H1 (cell line): ENCODE measurements around the gene RAPGEF5. TPM values are rescaled to one million over a fixed set of nuclear protein-coding genes. Genes with fewer than 3 reads are reported as not detected.

Experiments used
- CTCF ChIA-PET: fragments of 300-600 bp; sonication (Branson Sonifier 250); formaldehyde crosslinking; loops from one replicate; lab custom pipeline; 2021; ENCODE audit not compliant: partially characterized antibody; lab: Charles Lee
- POLR2A ChIA-PET: fragments of 300-600 bp; sonication (Branson Sonifier 250); formaldehyde crosslinking; loops from one replicate; lab custom pipeline; 2021; ENCODE audit warnings: inconsistent platforms; ENCODE audit not compliant: partially characterized antibody; lab: Charles Lee
- DNase-seq, 2 experiments: peaks; one replicate each; pipeline versions ENCODE4 v3.0.0 to v3.0.0-alpha.2; 2010 to 2022; ENCODE audit warnings: low spot score in 2 of 2, low read depth in 1 of 2, mixed read lengths in 1 of 2
- FAIRE-seq: peaks from 2 replicates; lab custom pipeline; 2011; peaks lifted over from hg19 to GRCh38; lab: Jason Lieb, UNC
- H2AFZ ChIP-seq: 2 replicates; pipeline ENCODE4 v1.8.1; 2012; ENCODE audit warnings: low read length, inconsistent platforms
- H2AK5ac ChIP-seq: 2 replicates; pipeline ENCODE4 v1.6.1; 2013; ENCODE audit warnings: low read depth, low read length
- H2BK120ac ChIP-seq: replicated peaks from 2 replicates; pipeline ENCODE3; 2013; ENCODE audit warnings: low read depth, low read length, inconsistent platforms
- H2BK12ac ChIP-seq: 2 replicates; pipeline ENCODE4 v1.6.1; 2013; ENCODE audit warnings: low read depth, low read length
- H2BK15ac ChIP-seq: 2 replicates; pipeline ENCODE4 v1.6.1; 2013; ENCODE audit warnings: low read length
- H2BK20ac ChIP-seq: 2 replicates; pipeline ENCODE4 v1.6.1; 2013; ENCODE audit warnings: low read length
- H2BK5ac ChIP-seq: 2 replicates; pipeline ENCODE4 v1.6.1; 2013; ENCODE audit warnings: low read depth, low read length
- H3K14ac ChIP-seq: 2 replicates; pipeline ENCODE4 v1.6.1; 2013; ENCODE audit warnings: inconsistent platforms; ENCODE audit not compliant: insufficient read length
- H3K18ac ChIP-seq: 2 replicates; pipeline ENCODE4 v1.6.1; 2013; ENCODE audit warnings: low read length; ENCODE audit errors: extremely low read depth
- H3K23ac ChIP-seq: 2 replicates; pipeline ENCODE4 v1.6.1; 2013; ENCODE audit warnings: inconsistent platforms; ENCODE audit not compliant: insufficient read length
- H3K23me2 ChIP-seq: 2 replicates; pipeline ENCODE4 v1.6.1; 2013; ENCODE audit warnings: low read depth, low read length
- H3K27ac ChIP-seq: 2 replicates; pipeline ENCODE4 v1.6.1; 2011; ENCODE audit warnings: low read depth, low read length, inconsistent platforms
- H3K27me3 ChIP-seq, 4 experiments: replicated peaks in 1 of 4; 1 replicate in 1 of 4; 2 replicates in 3 of 4; pipeline versions ENCODE4 v1.6.1 to v1.8.1; 2011 to 2013; ENCODE audit warnings: low read length in 3 of 4, mild to moderate bottlenecking in 3 of 4, inconsistent platforms in 2 of 4, mixed read lengths in 2 of 4, moderate library complexity in 1 of 4; ENCODE audit not compliant: control insufficient read depth in 3 of 4, insufficient read depth in 3 of 4; ENCODE audit errors: extremely low read depth in 1 of 4
- H3K36me3 ChIP-seq, 4 experiments: 2 replicates each; pipeline versions ENCODE4 v1.6.1 to v1.8.1; 2011 to 2013; ENCODE audit warnings: mild to moderate bottlenecking in 4 of 4, low read length in 3 of 4, moderate library complexity in 2 of 4, control low read depth in 1 of 4, inconsistent platforms in 1 of 4; ENCODE audit not compliant: insufficient read depth in 4 of 4, control insufficient read depth in 2 of 4
- H3K4ac ChIP-seq: replicated peaks from 2 replicates; pipeline ENCODE3; 2013; ENCODE audit warnings: low read length, low read depth, mixed read lengths, inconsistent platforms; ENCODE audit not compliant: insufficient read length
- H3K4me1 ChIP-seq, 4 experiments: replicated peaks in 1 of 4; 1 replicate in 1 of 4; 2 replicates in 3 of 4; pipeline versions ENCODE4 v1.6.1 to v1.8.1; 2011 to 2013; ENCODE audit warnings: low read length in 3 of 4, inconsistent platforms in 2 of 4, mixed read lengths in 1 of 4; ENCODE audit not compliant: insufficient read depth in 4 of 4, control insufficient read depth in 3 of 4
- H3K4me2 ChIP-seq, 2 experiments: 2 replicates each; pipeline versions ENCODE4 v1.6.1 to v1.8.1; 2011 to 2013; ENCODE audit warnings: low read depth in 2 of 2, low read length in 2 of 2, control low read depth in 1 of 2, inconsistent platforms in 1 of 2, mild to moderate bottlenecking in 1 of 2; ENCODE audit not compliant: insufficient read depth in 1 of 2
- H3K4me3 ChIP-seq, 4 experiments: fragments of 200-600, 300-600 bp in 1 of 4; sonication (generic), shearing (Covaris generic), sonication (Bioruptor Twin) in 1 of 4; 2 replicates each; pipeline versions ENCODE4 v1.5.1 to v1.8.1; 2011 to 2016; ENCODE audit warnings: low read length in 4 of 4, low read depth in 3 of 4, control low read depth in 2 of 4, inconsistent platforms in 2 of 4, mild to moderate bottlenecking in 2 of 4, mixed read lengths in 1 of 4, moderate library complexity in 1 of 4; ENCODE audit not compliant: insufficient read depth in 2 of 4; ENCODE audit errors: extremely low read depth in 1 of 4
- H3K56ac ChIP-seq: replicated peaks from 2 replicates; pipeline ENCODE3; 2013; ENCODE audit warnings: low read depth, mild to moderate bottlenecking, mixed read lengths, low read length, inconsistent platforms; ENCODE audit not compliant: insufficient read length
- H3K79me1 ChIP-seq: 2 replicates; pipeline ENCODE4 v1.6.1; 2013; ENCODE audit warnings: low read depth, low read length, control low read depth
- H3K79me2 ChIP-seq, 2 experiments: 2 replicates each; pipeline versions ENCODE4 v1.6.1 to v1.8.1; 2012 to 2013; ENCODE audit warnings: low read length in 2 of 2, mild to moderate bottlenecking in 2 of 2, inconsistent platforms in 1 of 2; ENCODE audit not compliant: insufficient read depth in 2 of 2, control insufficient read depth in 1 of 2
- H3K9ac ChIP-seq, 4 experiments: replicated peaks in 1 of 4; 1 replicate in 1 of 4; 2 replicates in 3 of 4; pipeline versions ENCODE4 v1.6.1 to v1.8.1; 2011 to 2013; ENCODE audit warnings: low read depth in 3 of 4, low read length in 3 of 4, control low read depth in 2 of 4, mild to moderate bottlenecking in 2 of 4, moderate library complexity in 2 of 4, inconsistent platforms in 1 of 4; ENCODE audit errors: extremely low read depth in 1 of 4
- H3K9me3 ChIP-seq, 2 experiments: 2 replicates each; pipeline versions ENCODE4 v1.6.1 to v1.8.1; 2012 to 2013; ENCODE audit warnings: mild to moderate bottlenecking in 2 of 2, moderate library complexity in 2 of 2, control low read depth in 1 of 2, inconsistent platforms in 1 of 2, low read depth in 1 of 2, low read length in 1 of 2, mixed read lengths in 1 of 2; ENCODE audit not compliant: insufficient read depth in 2 of 2
- H4K20me1 ChIP-seq, 2 experiments: replicated peaks in 1 of 2; 2 replicates each; pipeline versions ENCODE3 to v1.8.1; 2011 to 2013; ENCODE audit warnings: inconsistent platforms in 2 of 2, low read length in 2 of 2, mild to moderate bottlenecking in 1 of 2; ENCODE audit not compliant: insufficient read depth in 2 of 2, control insufficient read depth in 1 of 2
- H4K5ac ChIP-seq: 2 replicates; pipeline ENCODE4 v1.6.1; 2013; ENCODE audit warnings: low read length, low read depth, mixed read lengths, inconsistent platforms; ENCODE audit not compliant: insufficient read length
- H4K8ac ChIP-seq: 2 replicates; pipeline ENCODE4 v1.8.0; 2013; ENCODE audit warnings: mild to moderate bottlenecking, moderate library complexity, low read length, inconsistent platforms; ENCODE audit not compliant: insufficient read depth; ENCODE audit errors: extremely low read depth
- H4K91ac ChIP-seq: replicated peaks from 2 replicates; pipeline ENCODE3; 2013; ENCODE audit warnings: low read length, mixed read lengths, inconsistent platforms; ENCODE audit not compliant: insufficient read length
- CHD2 ChIP-seq: IDR thresholded peaks from 2 replicates; pipeline ENCODE4 v1.6.1; 2012; ENCODE audit warnings: low read length, improper control_type of control experiment
- EP300 ChIP-seq, 2 experiments: IDR thresholded peaks; 1 replicate in 1 of 2; 2 replicates in 1 of 2; pipeline ENCODE4 v1.6.1; 2011 to 2012; ENCODE audit warnings: low read depth in 2 of 2, low read length in 2 of 2, mild to moderate bottlenecking in 2 of 2, borderline replicate concordance in 1 of 2, inconsistent platforms in 1 of 2, moderate library complexity in 1 of 2
- HDAC2 ChIP-seq, 2 experiments: fragments of 300-600 bp in 1 of 2; sonication (generic) in 1 of 2; IDR thresholded peaks; 2 replicates each; pipeline ENCODE4 v1.6.1; 2011 to 2012; ENCODE audit warnings: low read depth in 2 of 2, low read length in 2 of 2, mild to moderate bottlenecking in 2 of 2, moderate library complexity in 2 of 2, borderline replicate concordance in 1 of 2, inconsistent platforms in 1 of 2
- NRF1 ChIP-seq: IDR thresholded peaks from 2 replicates; pipeline ENCODE4 v1.6.1; 2011; ENCODE audit warnings: mild to moderate bottlenecking, low read depth, low read length, improper control_type of control experiment
- RAD21 ChIP-seq, 2 experiments: IDR thresholded peaks in 1 of 2; conservative IDR thresholded peaks in 1 of 2; 2 replicates each; pipeline ENCODE4 v1.6.1; 2011; ENCODE audit warnings: low read depth in 2 of 2, low read length in 2 of 2, improper control_type of control experiment in 1 of 2, inconsistent platforms in 1 of 2, mild to moderate bottlenecking in 1 of 2, moderate library complexity in 1 of 2
- SP1 ChIP-seq: IDR thresholded peaks from 2 replicates; pipeline ENCODE4 v1.6.1; 2011; ENCODE audit warnings: low read depth, low read length
- SRF ChIP-seq: IDR thresholded peaks from 2 replicates; pipeline ENCODE4 v1.6.1; 2011; ENCODE audit warnings: mild to moderate bottlenecking, low read depth, low read length, moderate library complexity
- SUZ12 ChIP-seq: fragments of 200-600 bp; sonication (generic); IDR thresholded peaks from 2 replicates; pipeline ENCODE4 v1.6.1; 2012; ENCODE audit warnings: mild to moderate bottlenecking, inconsistent platforms, low read length, moderate library complexity, mixed read lengths
- TCF12 ChIP-seq: IDR thresholded peaks from 2 replicates; pipeline ENCODE4 v1.6.1; 2011; ENCODE audit warnings: low read depth, mild to moderate bottlenecking, low read length
- ZNF274 ChIP-seq: IDR thresholded peaks from 2 replicates; pipeline ENCODE4 v1.7.0; 2012; ENCODE audit warnings: low read length, borderline replicate concordance; ENCODE audit errors: extremely low read depth
- WGBS, 2 experiments: shearing (Covaris generic) in 1 of 2; methylation state at CpG; one replicate each; pipeline versions ENCODE4 v1.1.6 to v1.1.7; 2013 to 2015; ENCODE audit warnings: low lambda C conversion rate in 2 of 2, mixed read lengths in 2 of 2, inconsistent platforms in 1 of 2, low coverage in 1 of 2, missing lambda C conversion rate in 1 of 2; ENCODE audit not compliant: insufficient replicate concordance in 2 of 2, insufficient coverage in 1 of 2, insufficient read length in 1 of 2; ENCODE audit errors: extremely low coverage in 1 of 2, missing lambda C conversion rate in 1 of 2; 5-methylcytosine and 5-hydroxymethylcytosine counted together
- polyA plus RNA-seq, 7 experiments: library from polyadenylated mRNA; depleted of rRNA in 3 of 7; stranded (reverse) in 5 of 7; unstranded in 2 of 7; fragments of >200 nt in 5 of 7; fragments of 200-250 nt in 2 of 7; gene quantifications; 1 replicate in 5 of 7; 2 replicates in 1 of 7; 4 replicates in 1 of 7; pipeline versions ENCODE4 v1.2.1 to v1.2.3, GENCODE V29; 2011 to 2013; ENCODE audit warnings: missing spikeins in 2 of 7, mixed read lengths in 2 of 7
- total RNA-seq: library from RNA; stranded (reverse); fragmentation: NEBNext Ultra II Directional; extraction: Animal tissue kit (Norgen Biotek cat#: 25700); gene quantifications from 2 replicates; pipeline ENCODE4 v1.2.1, GENCODE V29; 2021
- TF ChIP-seq, protein P1 (sequence below): IDR thresholded peaks from 2 replicates; pipeline ENCODE4 v1.6.1; 2011; ENCODE audit warnings: low read length, improper control_type of control experiment

RAPGEF5 gene
- total and polyA plus RNA-seq, 2 of the 8 experiments (the other 6 are each of a cell fraction or from before 2014, with no cell fraction given), result 4.4 to 22.9 TPM

DNA sequence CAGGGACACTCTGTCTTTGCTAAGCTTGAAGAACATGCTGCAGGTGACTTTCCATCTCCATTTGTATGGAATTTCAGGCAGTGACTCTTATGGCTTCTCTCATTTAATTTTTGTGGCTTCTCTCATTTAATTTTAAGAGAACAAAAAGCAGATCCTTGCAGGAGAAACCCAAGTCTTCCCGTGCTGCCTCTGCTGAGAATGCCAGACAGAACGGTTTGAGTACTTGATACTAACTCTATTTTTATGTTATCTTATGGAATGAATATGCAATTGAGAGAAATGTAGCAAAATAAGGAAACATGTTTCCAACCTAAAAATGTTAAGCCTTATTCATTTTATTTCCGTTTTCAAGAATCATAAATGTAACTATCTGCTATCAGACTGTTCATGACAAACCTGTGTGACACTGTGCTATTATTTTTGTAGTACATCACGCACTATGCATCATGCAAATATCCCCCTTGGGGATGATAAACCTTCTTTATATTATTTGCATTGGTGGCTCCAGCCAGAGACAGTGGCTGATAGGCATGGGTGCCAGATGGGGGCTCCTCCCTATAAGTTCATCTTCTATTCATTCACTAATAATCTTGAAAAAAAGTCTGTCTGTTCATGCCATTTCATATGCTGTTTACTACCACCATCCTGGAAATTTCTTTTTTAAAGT lies 6.9 kb upstream of the RAPGEF5 start:
- H3K4ac ChIP-seq, result no peak overlapping the region
- no peak overlapping the region for H3K27ac ChIP-seq
- no peak overlapping the region for H4K91ac ChIP-seq
- no peak overlapping the region for H2BK15ac ChIP-seq
- no peaks in the 10 kb centered on the region for H3K9me3 ChIP-seq
- H3K9ac ChIP-seq, result no peak overlapping the region
- no peak overlapping the region for H2AK5ac ChIP-seq
- no peak overlapping the region for H2BK120ac ChIP-seq
- H2BK12ac ChIP-seq, result no peak overlapping the region
- ChIA-PET CTCF (interaction anchor here (0.6 kb wide), 1 partner anchor 363 kb away, joined by 3 read pairs; the partner anchor contains the start of gene IL6), POLR2A (interaction anchor here (0.6 kb wide), 1 partner anchor 44 kb away, joined by 4 read pairs; no protein-coding TSS in a partner anchor)
- no peak overlapping the region for H4K8ac ChIP-seq
- H3K4me3 ChIP-seq, result no peak overlapping the region
- no peak overlapping the region for H2AFZ ChIP-seq
- H3K23me2 ChIP-seq, result no peaks in the 10 kb centered on the region
- no peak overlapping the region for H4K5ac ChIP-seq
- H3K23ac ChIP-seq, result no peak overlapping the region
- no peaks in the 10 kb centered on the region for H3K27me3 ChIP-seq
- no peaks in the 10 kb centered on the region for H4K20me1 ChIP-seq
- WGBS, 2 experiments, result 91% methylated on average over 4 of the region's 4 CpGs; no CpG with 5 or more reads in 1 of the 2 experiments
- H3K4me1 ChIP-seq, result no peaks in the 10 kb centered on the region
- no peak overlapping the region for H2BK20ac ChIP-seq
- no peak overlapping the region for H3K4me2 ChIP-seq
- no peak overlapping the region for H2BK5ac ChIP-seq
- H3K79me1 ChIP-seq, result no peaks in the 10 kb centered on the region
- DNase-seq (no peak), FAIRE-seq (no peak)
- no peaks in the 10 kb centered on the region for H3K79me2 ChIP-seq
- H3K56ac ChIP-seq, result no peak overlapping the region
- no peak overlapping the region for H3K14ac ChIP-seq
- no peaks in the 10 kb centered on the region for H3K36me3 ChIP-seq
- H3K18ac ChIP-seq, result no peak overlapping the region
- TF ChIP-seq ZNF274, result no peak
- TF ChIP-seq, protein P1, sequence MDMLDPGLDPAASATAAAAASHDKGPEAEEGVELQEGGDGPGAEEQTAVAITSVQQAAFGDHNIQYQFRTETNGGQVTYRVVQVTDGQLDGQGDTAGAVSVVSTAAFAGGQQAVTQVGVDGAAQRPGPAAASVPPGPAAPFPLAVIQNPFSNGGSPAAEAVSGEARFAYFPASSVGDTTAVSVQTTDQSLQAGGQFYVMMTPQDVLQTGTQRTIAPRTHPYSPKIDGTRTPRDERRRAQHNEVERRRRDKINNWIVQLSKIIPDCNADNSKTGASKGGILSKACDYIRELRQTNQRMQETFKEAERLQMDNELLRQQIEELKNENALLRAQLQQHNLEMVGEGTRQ, result no peak
- no peak for TF ChIP-seq HDAC2 (IDR thresholded peaks at IDR 0.05; ENCODE audit: borderline replicate concordance in 1 of 2, low read depth in 2 of 2, low read length in 2 of 2)
- TF ChIP-seq SUZ12, result no peak
- TF ChIP-seq EP300 (IDR thresholded peaks at IDR 0.05; ENCODE audit: borderline replicate concordance in 1 of 2, low read depth in 2 of 2, low read length in 2 of 2), result no peak
- no peak for TF ChIP-seq TCF12
- TF ChIP-seq CHD2, result no peak
- no peak for TF ChIP-seq SP1
- no peak for TF ChIP-seq SRF
- no peak for TF ChIP-seq RAD21 (IDR thresholded peaks at IDR 0.05 in 1 of 2, conservative IDR thresholded peaks at IDR 0.05 in 1 of 2; ENCODE audit: low read depth in 2 of 2, low read length in 2 of 2)
- TF ChIP-seq NRF1, result no peak
